Measurements from ENCODE around the gene P2RY14.

The P2RY14 gene

DNA sequence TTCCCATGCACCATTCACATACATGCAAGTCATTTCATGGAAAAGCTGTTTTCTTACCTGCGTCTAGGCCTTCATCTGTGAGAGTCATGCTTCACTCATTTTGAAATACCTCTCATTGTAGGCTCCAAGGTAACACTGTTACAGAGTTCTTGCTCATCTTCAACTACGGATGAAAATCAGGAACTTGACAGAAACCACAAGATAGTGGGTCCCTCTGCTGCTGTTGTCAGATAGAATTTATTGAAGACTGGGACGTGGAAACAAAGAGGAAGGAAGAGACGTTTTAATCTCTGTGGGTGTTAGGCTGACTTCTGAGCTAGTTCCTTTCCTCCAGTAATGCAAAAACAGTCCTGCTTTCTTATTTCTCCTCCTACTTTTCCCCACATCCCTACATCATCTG is at the start of gene P2RY14:
TSS of gene P2RY14 (minus strand) at position 313 of the 400 bp plus-strand sequence. CDS start 64,226 bp downstream, outside the sequence.
- no peak for DNase-seq (ENCODE audit: low read depth)

DNA sequence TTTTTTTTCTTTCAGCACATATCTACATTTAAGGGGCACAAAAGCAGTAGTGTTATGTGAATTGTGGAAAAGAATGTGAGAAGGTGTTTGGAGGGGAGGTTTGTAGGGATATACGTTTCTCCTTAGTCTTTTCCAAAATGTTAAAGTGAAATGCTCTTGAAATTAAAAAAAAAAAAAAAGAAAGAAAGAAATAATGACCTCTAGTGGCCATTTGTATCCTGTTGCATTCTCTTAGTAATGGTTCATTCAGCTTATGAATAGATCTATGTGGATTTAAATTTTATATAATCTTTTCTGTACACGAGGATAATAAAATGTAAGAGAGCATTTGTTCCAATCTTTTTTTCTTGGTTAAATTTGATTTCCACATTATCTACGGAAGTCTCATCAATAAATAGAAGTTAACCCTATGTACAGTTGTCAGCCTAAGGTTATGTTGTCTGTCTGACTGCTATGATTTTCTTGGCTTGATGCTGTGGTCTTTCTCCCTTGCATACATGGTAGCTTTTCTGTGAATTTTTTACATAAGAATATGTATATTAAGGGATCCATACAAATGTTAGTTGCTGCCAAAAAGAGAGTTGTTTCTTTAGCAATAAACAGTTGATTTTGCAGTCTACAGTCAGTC is 49.3 kb upstream of the P2RY14 start:
- DNase-seq (ENCODE audit: low read depth) = no peak

DNA sequence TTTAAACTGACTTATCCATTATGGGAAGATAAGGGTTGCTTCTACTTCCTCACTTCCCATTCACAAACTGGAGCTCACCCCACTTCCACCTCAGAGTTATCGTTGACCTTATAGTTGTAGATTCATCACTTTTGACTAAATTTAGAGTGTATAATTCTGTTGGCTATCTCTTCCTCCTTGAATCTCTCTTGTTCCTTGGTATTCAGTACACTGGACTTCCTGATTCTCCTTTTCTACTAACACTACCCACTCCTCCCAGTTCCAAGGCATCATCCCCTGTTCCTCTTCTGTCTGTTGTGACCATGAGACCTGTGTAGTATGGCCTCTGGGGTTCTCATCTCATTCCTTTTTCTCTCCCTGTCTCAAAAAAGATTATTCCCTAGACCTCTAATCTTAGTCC is 44.2 kb upstream of the P2RY14 start:
- DNase-seq (ENCODE audit: low read depth) = no peak

DNA sequence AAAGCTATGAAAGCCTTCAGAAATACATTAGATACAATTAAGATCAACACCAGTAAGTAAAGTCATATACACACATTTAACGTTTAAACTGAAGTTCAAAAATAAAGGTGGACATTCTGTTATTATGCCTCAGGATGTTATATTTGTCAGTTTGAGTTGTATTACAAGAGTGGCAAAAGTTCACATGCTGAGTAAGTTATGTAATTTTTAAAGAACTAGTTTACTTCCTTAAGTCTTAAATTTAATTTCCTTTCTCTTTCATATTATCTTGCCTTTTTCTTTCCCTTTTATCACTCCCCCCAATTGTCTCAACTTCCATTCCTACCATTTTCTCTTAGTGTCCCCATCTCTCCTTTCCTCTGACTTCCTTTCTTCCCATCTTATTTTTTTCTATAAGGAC is 43.2 kb upstream of the P2RY14 start:
- DNase-seq (ENCODE audit: low read depth) = no peak

DNA sequence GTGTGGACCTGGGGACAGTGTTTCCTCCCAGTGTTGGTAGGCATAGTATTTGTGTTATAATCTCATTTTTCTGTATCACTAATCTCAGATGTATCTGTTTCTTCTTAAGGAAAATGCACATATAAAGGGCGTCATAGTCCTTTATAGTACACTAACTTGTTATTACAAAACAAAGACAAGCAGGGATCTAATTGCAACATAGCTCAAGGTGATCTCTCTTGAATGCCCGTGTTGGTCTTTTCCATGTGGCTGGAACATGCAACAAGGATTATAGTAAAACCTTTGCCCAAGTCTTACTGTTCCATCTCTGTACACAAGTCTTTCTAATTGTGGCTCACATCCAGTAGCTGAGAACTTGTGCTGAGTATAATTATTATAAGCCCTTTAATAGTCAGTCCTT is 41.8 kb upstream of the P2RY14 start:
- no peak for DNase-seq (ENCODE audit: low read depth)

DNA sequence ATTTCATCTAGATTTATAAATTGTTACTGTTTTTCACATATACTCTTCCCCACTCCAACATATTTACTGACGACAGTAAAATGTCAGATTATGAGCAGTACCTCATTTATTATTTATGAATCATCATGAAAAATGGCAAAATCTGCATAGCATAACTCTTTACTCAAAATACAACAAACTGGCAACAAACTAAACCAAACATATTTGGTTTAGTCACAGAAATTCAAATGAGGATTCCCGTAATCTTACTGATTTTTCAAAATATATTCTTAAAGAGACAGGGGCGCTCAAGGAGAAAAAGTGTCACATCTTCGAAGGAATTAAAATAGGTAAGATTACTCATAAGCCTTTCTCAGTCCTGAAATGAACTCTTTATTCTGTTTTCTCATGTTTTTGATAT is 41.3 kb upstream of the P2RY14 start:
- DNase-seq (ENCODE audit: low read depth) = peak; percentile 55

DNA sequence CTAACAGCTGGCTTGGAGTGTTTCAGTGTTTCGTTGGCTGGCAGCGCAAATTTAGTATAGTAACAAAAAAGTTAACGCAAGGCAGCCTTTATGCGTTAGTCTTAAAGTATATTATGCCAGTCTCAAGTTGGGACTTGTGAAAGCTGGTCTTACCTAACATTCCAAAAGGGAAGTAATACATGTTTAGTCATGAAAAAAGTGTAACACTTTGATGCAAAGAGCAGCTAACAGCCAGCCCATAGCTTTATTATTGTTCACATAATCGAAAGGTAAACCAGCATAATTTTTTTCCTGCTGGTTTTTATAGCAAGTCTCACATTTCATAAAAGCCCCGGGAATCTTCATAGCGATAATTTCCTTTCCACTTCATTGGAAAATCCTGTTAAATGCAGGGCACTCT is 40.6 kb upstream of the P2RY14 start:
- DNase-seq (ENCODE audit: low read depth) = no peak

DNA sequence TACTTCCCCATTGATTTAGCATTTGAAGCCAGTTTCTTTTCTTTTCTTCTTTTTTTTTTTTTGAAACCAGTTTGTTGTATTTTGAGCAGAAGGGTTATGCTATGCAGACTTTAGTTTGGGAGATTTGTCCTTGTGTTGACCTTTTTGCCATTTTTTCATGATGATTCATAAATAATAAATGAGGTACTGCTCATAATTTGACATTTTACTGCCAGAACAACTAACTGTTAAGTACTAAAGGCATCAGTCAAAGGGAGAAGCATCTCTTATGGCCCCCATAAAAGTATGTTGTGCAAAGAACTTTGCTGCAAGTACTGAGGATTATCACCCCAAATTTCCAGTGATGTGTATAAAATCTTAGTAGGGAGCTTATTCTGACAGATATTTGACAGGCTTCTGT is 40.0 kb upstream of the P2RY14 start:
- peak; percentile 65 for DNase-seq (ENCODE audit: low read depth)

DNA sequence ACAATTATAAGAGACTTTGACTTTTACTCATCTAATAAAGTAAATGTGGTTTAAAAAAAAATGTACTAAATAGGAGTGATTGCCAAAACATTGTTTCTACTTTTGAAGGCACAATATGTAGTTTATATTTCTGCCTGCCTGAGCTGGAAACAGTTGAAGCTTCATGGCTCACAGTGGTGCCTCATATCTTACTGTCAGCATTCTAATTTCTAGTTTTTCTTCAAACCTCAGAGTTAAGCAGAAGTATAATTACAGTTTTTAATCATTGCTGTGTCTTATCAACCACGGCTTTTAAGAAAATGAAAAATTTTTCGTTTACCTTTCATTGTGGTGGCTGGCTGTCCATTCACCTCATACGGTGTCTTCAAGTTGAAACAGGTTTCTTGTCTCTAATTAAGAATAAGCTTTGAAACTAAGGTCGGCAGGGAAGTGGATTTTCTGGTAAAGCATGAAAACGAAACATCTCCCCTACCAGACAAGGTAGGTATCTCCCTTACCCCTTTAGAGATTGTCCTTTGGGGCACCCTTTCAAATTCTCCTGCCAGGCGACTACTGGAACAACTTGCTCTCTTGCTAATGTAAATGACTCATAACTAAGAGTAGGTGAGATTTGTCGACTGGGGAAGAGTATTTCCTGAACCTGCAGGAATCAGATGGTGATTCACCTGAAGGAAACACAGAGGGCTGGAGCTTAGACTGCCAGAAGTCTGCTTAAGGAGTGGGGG is 38.1 kb upstream of the P2RY14 start, which contains the start of gene GPR87:
TSS of gene GPR87 (minus strand) at position 554 of the 725 bp plus-strand sequence. CDS start 16,720 bp downstream, outside the sequence.
- peak; percentile 78 for DNase-seq (ENCODE audit: low read depth)

DNA sequence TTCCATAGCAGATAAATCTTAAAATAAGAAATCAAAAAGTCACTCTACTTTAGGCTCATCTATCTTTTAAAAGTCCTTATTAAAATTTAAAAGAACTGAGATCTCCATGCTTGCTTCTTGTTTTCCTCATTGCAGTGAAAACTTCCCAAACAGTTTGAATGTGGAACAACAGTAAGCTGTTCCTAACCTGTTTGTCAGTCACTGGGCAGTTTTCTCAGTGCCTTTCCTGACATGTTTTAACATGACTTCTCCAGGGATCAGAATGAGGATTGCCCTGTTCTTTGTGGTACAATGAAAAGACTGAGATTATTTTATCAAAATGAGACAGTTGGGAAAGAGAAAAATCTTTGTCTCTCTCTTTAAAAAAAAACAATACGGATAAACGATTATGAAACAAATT is 37.5 kb upstream of the P2RY14 start:
- DNase-seq (ENCODE audit: low read depth) = no peak

DNA sequence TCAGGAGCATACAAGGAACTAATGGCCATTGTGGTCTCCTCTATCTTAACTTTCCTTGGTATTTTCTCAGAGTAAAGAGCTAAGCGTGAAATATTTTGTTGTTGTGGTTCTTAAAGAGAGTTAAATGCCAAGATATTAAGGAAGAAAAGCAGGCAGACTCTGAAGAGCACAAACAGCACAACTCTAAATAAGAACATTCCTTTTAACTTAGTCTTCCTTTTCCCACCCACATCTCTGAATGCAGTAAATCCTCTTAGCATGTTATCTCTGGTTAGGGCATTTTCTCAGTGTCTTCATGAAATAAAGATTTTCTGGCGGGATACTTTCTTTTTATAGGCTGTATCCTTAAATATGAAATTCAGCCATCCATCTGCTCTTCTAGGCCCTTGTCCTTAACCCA is 36.8 kb upstream of the P2RY14 start:
- DNase-seq (ENCODE audit: low read depth) = peak; percentile 94

DNA sequence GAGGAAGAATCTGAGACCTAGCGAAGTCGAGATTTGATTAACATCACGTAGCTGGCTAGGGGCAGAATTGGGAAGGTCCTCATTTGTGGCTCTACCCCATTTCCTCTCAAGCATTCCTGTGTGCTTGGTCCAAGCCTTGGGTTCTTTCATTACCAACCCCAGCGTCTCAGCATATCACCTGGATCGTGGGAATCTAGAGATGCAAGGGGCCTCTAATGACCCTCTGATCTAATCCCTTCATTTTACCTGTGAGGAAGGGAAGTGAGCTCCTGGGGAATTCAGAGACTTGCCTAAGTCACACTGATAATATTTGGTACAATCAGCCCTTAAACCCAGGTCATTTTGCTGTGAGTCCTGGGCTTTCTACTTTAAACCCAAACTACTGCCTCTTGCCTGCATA is 36.3 kb upstream of the P2RY14 start:
- no peak for DNase-seq (ENCODE audit: low read depth)

DNA sequence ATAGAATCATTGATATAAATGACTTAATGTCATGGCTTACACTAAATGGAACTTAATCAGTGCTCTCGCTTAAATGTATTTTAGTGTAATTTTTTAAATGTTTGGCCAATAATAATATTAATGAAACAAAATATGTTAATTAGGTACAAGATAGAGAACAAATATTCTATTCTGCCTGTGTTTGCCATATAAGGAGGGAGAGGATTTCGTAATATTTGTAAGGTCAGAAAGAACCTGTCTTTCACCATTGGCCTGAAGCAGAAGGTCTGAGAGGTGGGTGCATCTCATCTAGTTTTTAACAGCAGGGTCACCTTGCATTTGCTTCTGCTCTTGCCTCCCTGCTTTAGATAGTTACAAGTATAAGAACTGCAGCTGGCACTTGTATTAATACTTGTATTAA is 35.8 kb upstream of the P2RY14 start:
- DNase-seq (ENCODE audit: low read depth) = no peak

DNA sequence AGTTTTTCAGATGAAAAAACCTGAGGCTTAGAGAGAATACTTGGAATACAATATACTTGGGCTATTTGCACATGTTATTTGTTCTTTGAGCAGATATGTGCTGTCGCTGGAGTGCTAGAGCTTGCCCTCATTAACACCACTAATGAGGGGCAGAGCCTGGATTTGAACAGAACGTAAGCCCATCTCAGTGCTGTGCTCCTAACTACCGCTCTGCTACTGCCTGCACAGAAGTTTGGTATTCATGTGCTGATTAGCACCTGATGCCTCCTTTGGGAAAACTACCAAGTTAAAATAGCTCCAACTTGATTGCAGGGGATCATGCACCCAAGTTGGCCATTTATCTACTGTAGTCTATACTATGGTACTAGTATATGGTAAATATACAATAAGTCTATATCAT is 34.6 kb upstream of the P2RY14 start:
- DNase-seq (ENCODE audit: low read depth) = no peak

DNA sequence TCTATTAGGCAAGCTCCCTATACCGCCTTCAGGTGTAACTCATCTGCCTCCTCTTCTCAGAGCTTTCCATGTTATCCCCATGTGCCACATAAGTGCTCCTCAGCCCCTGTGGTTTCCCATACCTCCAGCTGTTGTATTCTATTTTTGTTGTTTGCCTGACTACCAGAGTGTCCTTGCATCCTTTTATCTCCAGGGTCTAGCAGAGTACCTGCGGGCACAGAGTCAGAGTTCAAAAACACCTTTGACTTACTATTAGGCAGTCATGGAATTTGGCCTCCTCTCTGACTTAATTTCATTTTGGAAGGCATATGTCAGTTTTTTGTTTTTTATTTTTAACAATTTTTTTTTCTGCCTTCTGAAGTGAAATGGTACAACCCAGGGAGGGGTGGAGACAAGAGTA is 31.2 kb upstream of the P2RY14 start:
- DNase-seq (ENCODE audit: low read depth) = no peak

DNA sequence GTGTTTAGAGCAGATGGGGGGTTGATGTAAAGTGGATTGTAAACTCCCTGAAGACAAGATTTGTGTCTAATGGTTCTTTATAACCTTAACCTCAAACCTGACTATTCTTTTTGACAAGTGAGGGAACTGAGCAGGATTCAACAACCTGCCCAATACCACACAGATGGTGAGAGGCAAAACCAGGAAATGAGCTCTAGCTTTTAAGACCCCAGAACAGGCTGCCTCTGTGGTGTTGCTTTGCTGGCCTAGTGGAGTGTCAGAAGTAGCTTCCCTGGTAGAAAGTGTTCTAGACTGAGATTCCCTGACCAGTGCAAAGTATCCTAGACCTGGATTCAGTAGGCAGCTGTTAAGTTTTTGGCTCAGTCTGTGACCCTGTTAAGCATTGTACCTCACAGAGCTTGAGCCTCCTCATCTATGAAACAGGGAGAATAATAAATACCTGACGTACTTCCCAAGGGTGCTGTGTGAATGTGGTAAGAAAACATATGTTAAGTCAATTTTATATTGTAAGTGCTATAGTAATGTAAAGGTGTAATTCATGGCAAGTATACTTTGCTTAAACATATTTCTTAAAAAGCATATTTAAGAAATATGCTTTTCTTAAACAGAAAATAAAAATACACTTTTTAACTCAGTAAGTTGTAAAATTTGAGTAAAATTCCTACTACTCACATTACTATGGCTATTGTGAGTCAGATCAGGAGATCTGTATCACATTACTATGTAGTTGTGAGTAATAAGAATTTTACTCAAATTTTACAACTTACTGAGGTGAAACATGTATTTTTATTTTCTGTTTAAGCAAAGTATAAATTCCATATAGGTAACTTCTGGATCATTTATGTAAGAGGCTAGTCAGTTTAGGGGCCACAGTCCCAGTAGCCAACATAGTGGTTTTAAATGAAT is 29.5 kb upstream of the P2RY14 start:
- DNase-seq (ENCODE audit: low read depth) = peak; percentile 62

DNA sequence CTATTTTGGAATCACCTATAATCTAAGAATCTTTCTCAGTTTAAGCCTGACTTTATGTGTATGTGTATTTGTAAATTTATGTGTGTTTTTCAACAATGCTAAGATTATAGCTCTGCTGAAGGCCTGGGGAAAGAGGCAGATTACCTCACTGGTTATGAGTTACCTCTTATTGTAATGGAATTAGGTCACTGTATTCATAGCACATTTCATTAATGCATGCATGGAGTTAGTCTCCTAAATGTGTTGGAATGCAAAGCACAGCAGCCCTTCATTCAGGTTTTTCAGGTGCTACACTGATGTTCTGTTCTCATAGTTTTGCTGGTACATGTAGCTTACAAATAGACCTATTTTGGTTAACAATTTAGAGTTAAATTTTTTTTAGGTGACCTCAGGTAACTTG is 28.8 kb upstream of the P2RY14 start:
- DNase-seq (ENCODE audit: low read depth) = no peak

DNA sequence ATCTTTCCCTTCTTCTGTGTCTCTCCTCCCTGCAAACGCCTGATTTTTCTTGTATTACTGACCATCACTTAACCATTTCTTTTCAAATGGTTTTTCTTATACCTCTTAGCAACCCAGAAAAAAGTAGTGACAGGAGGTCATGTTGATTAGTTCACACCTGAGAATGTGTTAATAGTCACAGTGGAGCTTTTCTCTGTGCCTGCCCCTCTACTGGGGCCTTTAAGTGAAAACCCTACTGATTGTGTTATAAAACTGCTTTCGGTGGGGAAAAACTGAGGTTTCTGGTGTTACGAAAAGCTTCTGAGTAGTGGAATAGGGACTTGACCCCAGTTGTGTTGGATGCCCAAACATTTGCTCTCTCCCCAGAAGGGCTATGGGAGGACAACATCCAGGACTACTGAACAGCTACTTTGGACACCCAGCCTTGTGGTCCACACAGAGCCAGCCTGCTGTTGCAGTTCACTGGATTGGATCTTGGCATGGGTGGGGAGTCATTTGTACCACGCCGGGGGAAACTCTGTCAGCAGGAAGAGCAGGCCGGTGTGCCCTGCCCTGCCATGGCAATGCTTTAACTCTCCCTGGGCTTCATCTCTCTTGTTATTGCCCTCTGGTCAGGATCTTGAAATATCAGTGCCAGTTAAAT is 27.9 kb upstream of the P2RY14 start:
- no peak for DNase-seq (ENCODE audit: low read depth)

DNA sequence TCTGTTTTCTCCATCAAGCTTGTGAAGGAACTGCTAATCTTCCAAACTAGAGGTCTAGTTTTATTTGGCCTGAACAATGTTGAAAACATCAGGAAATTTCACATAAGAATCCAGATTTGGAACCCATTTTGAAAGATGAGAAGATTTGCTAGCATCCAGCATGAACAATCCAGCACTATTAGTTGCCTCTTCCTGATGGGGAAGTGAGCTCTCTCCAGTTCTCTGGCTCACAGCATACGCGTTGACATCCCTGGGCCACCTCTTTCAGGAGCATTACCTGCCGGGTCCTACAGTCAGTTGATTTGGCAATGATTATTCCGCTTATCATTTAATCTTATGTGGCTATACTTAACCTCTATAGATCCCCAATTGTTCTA is 27.4 kb upstream of the P2RY14 start:
- no peak for DNase-seq (ENCODE audit: low read depth)

DNA sequence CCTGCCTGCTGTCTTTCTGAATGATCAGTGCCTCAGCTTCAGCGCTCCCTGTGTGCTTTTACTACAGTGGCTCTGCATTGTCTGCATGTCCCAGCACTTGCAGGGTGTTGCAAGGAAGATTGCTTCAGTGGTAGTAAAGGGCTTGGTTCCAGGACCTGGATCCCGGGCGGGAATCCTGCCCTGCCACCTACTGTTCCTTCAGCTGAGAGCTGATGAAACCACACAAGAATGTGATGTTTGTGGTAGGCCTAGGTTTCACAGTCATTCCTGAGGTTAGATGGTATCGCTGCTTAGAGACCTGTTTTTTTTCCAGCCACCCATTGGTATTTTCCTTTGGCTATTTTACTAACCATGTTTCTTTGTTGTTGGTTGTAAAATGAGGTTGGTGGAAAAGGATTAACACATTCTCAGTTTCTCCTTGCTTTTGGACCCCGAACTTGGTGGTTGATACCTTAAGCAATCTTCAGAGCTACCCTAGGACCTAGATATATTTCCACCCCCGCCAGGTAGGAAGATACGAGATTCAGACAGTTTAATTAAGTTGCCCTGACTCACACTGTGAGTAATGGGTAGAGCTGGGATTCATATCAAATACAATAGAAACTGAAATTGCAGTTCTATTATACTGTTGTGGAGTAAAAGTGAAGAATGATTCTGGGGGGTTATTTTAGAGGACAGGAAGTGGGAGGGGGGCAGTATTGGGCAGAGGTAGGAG is 26.9 kb upstream of the P2RY14 start:
- DNase-seq (ENCODE audit: low read depth) = peak; percentile 99

DNA sequence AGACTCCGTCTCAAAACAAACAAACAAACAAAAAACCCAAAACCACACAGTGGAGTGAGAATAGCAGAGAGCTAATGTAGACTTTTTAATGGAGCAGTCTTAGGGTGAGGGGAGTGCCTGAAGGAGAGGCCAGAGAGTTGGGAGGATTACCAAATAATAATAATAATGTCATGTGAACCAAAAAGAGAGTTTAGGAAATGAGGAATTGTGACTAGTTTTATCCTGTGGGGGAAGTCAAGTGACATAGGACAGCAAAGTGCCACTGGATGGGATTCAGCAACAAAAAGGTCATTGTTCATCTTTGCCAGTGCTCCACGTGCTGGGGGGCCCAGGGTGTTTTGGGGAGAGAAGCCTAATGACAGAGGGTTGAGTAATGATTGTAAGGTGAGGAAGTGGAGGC is 25.4 kb upstream of the P2RY14 start:
- no peak for DNase-seq (ENCODE audit: low read depth)

DNA sequence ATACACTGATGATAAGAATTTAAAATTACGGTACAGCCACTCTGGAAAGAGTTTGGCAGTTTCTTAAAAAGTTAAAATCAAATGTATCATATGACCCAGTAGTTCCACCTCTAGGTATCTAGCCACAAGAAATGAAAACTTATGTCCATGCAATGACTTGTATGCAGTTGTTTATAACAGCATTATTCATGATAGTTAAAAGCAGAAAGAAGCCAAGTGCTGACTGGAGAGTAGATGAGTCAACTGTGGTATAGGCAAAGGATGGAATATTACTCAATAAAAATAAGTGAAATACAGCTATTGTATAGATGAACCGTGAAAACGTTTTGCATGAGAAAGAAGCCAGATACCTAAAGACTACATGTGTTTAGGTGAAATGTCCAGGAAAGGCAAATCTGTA is 23.4 kb upstream of the P2RY14 start:
- peak; percentile 90 for DNase-seq (ENCODE audit: low read depth)

All from iris pigment epithelial cell (primary cell).